ENCODE results near the gene ITK. TPM values are rescaled to one million over a fixed set of nuclear protein-coding genes. Genes with fewer than 3 reads are reported as not detected.

Gene ITK
- polyA plus RNA-seq, 3 donors = 0.28 to 0.52 (median 0.40) TPM

DNA sequence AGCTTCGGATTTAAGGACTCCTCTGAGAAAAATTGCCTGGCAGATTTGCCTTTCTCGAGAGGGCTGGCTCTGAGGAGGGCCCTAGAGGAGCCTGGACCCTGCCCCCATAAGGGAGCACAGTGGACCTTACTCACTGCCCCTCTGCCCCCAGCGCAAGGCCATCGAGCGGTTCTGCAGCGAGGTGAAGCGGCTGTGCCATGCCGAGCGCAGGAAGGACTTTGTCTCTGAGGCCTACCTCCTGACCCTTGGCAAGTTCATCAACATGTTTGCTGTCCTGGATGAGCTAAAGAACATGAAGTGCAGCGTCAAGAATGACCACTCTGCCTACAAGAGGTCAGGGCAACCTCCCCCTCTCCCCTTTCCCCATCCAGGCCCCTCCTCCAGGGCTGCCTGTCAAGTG lies 119.9 kb downstream of the ITK start:
- DNase-seq (ENCODE audit: low read depth in 3 of 3, low spot score in 2 of 3) = no peak

DNA sequence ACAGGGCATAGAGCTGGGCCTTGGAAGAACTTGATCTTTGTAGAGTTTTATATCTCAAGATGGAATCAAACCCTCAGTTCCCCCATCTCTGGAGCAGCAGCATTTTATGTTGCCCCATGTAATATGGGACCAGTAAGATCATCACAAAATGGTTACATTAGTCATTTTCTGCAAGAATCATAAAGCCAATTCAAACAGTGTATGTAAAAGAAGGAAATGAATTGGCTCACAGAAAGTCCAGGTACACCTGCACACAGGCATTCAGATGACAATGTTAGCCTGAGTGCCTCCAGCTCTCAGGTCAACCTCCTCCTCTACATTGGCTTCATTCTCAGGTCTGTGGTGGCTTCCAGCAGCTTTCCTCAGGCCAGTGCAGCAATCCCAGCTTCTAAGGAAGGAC lies 120.4 kb downstream of the ITK start:
- no peak for DNase-seq (ENCODE audit: low read depth in 3 of 3, low spot score in 2 of 3)

DNA sequence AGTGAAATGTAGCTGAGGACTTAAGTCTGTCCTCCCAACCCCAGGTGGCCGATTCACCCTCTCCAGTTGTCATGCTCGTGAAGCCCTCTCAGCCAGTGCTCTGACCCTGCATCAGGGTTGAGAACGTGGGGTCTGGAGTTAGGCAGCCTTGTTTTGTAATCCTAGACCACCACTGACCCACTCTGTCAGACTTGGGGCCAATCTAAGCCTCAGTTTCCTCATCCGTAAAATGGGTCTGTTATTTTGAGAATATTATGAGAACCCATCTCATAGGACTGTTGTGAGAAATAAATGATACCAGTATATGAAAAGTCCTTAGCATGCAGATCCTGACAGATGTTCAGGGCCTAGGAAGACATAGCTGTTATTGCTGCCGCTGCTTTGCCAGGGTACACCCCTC lies 122.4 kb downstream of the ITK start:
- no peak for DNase-seq (ENCODE audit: low read depth in 3 of 3, low spot score in 2 of 3)

DNA sequence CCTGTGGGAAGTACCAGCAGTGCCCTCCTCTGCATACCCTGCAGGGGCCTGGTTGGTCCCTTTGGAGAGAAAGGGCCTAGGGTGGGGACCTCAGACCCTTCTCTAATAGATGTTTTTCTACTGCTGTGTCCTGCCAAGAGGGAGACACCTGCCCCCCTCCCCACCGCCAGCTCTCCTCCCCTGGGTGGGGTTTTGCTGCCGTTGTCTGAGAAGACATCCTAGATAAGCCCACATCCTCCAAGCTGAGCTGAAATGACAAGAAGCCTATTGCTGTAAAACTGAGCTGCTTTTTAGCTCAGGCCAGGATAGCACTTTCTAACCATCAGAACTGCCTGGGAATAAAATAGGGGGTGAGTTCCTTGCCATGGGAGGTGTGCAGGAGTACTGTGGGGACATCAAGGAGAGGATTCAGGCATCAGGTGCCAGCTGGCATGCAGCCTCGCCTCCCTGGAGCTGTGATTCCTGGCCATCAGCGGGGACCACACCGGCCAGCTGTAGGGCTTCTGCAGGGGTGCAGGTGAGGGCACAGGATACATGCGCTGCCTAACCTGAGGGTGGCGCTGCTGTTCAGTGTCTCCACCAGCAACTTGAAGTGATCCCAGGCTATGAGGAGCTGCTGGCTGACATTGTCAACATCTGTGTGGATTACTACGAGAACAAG lies 123.2 kb downstream of the ITK start:
- DNase-seq (ENCODE audit: low read depth in 3 of 3, low spot score in 2 of 3) = no peak

Other genes starting within 250 kb of the ITK start
- under 1 TPM; 0.36 to 0.42 (median 0.41) TPM for gene TIMD4, start 217.6 kb upstream of the ITK start, polyA plus RNA-seq (ENCODE audit: insufficient read length in 3 of 3)
- 1 to 10 TPM; 2.3 to 4.2 (median 2.8) TPM for gene HAVCR1, start 121.7 kb upstream of the ITK start, polyA plus RNA-seq (ENCODE audit: insufficient read length in 3 of 3)
- 10 to 100 TPM in 2 of 3 donors, 1 to 10 TPM in 1; 8.0 to 12.1 (median 10.5) TPM for gene HAVCR2, start 71.8 kb upstream of the ITK start, polyA plus RNA-seq (ENCODE audit: insufficient read length in 3 of 3)
- gene MED7, start 38.0 kb upstream of the ITK start, polyA plus RNA-seq (ENCODE audit: insufficient read length in 3 of 3) = 10 to 100 TPM; 21.3 to 23.1 (median 21.6) TPM
- gene GARIN3, start 14.6 kb upstream of the ITK start, polyA plus RNA-seq (ENCODE audit: insufficient read length in 3 of 3) = not detected
- 100 to 1,000 TPM; 114 to 135 (median 126) TPM for gene CYFIP2, start 85.3 kb downstream of the ITK start, polyA plus RNA-seq (ENCODE audit: insufficient read length in 3 of 3)